HG03097 (cell line): Measurements from ENCODE around the gene CDON.

ENCODE experiments used
- ATAC-seq: cut with Tn5 transposase; IDR thresholded peaks from one replicate; pipeline ENCODE4 v1.9.1; 2021; ENCODE audit not compliant: unreplicated experiment, low FRiP score

The CDON gene

GRCh38 chr11:125959511-125959910, 103.2 kb downstream of the CDON start:
- ATAC-seq = no peak

- ATAC-seq = no peak
Observed at GRCh38 chr11:125958872-125959400, 103.7 kb downstream of the CDON start.

- no peak for ATAC-seq
Observed at GRCh38 chr11:125957618-125958332, 104.9 kb downstream of the CDON start.

GRCh38 chr11:125956391-125957134, 106.1 kb downstream of the CDON start:
- ATAC-seq = no peak

- no peak for ATAC-seq
Observed at GRCh38 chr11:125955856-125956255, 106.8 kb downstream of the CDON start.

- ATAC-seq = no peak
Observed at GRCh38 chr11:125954945-125955640, 107.6 kb downstream of the CDON start.

GRCh38 chr11:125954123-125954944, 108.3 kb downstream of the CDON start:
- ATAC-seq = no peak

- no peak for ATAC-seq
Observed at GRCh38 chr11:125953401-125953935, 109.2 kb downstream of the CDON start.

GRCh38 chr11:125952973-125953372, 109.7 kb downstream of the CDON start:
- no peak for ATAC-seq

GRCh38 chr11:125952559-125952958, 110.1 kb downstream of the CDON start:
- ATAC-seq = no peak

GRCh38 chr11:125951731-125952130, 110.9 kb downstream of the CDON start:
- ATAC-seq = no peak

- no peak for ATAC-seq
Observed at GRCh38 chr11:125950696-125951651, 111.7 kb downstream of the CDON start.

GRCh38 chr11:125950178-125950490, 112.5 kb downstream of the CDON start:
- no peak for ATAC-seq

GRCh38 chr11:125949271-125950177, 113.1 kb downstream of the CDON start:
- ATAC-seq = no peak

- ATAC-seq = no peak
Observed at GRCh38 chr11:125948278-125949051, 114.2 kb downstream of the CDON start.

- ATAC-seq = no peak
Observed at GRCh38 chr11:125947419-125948277, 115.0 kb downstream of the CDON start.
